AG08395 (cell line): Measurements from ENCODE around the gene RPS3.
A peak's percentile ranks its signal among the peaks of the same experiment; 100 is the strongest.
"Not testable (repeated sequence)": the region's sequence is repeated elsewhere in the genome, so short reads cannot be mapped to it uniquely, and the experiment has no call there.

Experiments used
- DNase-seq: peaks from one replicate; pipeline ENCODE4 v3.0.0; 2012; ENCODE audit warnings: mixed read lengths, low spot score

Gene RPS3

DNA sequence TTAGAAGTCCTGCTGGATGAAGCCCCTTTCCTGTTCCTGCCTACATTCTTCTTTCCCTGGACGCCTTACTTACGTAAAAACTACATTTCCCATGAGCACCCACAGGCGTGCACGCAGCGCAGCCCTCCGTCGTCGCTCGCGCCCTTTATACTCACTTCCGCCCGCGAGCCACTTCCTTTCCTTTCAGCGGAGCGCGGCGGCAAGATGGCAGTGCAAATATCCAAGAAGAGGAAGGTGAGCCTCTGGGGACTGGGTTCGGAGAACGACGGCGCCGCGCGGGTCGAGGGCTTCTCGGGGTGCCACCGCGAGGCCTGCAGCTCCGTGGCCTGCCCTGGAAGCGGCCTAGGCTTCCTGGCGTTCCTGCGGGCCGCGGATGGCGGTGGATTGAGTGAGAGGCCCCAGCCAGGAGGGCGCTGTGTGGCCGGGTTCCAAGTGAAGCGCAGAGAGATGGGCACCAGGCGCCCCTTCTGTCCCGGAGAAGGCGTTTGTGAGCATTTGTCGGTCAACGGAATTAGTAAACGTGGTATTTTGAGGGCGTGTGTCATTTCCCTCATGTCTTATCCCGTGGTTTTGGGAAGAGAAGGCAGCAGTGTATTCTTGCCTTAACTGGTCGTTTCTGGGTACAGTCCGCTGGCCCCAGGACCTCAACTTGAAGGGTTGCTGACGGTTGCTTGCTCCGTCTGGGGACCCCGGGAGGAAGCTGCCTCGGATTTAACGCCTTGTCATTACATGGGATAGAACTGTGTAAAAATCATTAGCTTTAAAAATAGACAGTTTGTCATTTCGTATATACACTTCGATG, at the start of gene RPS3:
TSS of gene RPS3 (plus strand) at position 175 of the 802 bp plus-strand sequence. CDS start at position 205, 30 bp downstream.
- peak; percentile 94 for DNase-seq

DNA sequence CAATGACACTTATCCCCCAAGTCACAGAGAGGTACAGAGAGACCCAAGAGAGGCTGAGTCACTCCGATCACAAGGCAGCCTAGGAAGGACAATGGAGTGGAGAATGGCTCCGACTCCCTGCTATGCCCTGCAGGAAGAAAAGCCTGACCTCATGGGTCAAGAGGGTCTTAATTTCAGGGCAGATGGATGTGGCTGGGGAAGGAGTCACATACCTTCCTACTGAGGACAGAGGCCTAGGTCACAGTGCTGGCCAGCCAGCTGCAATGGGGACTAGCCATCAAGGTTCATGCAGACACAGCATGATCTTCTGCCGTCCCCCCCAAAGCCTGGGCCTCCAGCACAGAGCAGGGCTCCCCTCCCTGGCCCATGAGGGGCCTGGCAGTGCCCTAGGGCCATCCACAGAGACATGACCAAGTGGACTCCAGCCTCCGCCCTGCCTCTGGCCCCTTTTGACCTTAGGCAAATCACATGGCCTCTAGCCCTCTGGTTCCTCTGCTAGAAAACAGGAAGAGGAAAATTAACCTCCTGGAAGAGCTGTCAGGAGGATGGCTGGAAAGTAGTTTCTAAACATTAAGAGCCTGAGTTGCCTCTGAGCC, 49.7 kb upstream of the RPS3 start:
- DNase-seq = no peak

DNA sequence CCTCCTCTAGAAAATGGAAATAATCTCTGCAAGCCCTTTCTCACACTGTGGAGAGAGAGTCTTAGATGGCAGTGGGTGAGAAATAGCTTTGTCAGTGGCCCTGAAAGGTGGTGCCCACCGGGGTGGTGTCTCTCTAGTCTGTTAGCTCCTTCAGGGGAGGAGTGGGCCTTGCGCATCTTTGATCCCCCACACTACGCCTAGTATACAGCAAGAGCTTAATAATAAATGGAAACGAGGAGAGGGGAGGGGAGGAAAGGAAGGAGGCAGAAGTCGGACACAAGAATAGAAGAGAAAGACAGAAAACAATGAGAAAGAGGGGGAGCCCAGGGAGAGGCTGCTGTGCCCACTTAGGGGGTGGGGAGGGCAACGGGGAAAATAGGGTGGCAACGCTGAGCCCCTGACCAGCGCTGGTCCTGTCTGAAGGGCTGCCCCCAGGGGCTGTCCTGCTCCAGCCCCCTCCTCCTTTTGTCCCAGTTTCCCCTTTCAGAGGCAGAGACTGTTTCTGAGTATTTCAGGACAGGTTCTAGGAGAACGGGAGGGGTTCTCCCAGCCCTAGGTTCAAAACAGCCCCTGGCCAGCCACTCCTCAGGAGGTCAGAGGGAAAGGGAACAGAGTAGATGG, 49.1 kb upstream of the RPS3 start:
- no peak for DNase-seq

DNA sequence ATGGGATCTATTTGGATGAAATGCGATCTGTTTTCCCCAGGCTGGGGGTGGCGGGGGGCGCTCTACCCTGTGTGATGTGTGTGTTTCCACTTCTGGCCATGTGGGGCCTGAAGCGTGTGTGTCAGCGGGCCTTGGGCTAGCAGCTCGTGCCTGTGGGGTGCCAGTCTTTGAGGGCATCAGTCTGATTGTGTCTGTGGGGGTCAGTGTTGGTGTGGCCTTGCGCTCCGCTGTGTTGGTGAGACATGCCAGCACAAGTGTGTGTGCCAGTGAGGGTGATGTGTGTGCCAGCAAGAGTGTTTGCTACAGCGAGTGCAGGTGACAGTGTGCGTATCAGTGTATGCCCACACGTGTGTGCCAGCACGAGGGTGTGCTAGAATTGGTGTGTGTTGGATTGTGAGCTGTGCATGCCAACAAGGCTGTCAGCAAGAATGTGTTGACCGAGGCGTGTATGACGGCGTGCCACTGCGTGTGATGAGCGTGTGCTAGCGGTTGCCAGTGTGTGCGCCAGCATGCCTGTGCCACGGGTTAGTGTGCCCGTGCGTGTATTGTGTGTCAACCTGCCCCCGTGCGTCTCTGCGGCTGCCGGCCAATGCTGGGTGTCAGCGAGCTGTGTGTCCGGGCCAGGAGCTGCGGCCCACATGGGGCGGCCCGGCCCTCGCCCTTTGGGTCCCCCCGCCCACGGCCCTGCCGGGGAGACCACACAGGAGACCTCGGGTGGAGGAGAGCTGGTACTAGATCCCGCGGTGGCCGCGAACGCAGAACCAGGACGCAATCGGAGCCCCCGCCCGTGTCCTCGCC, 48.4 kb upstream of the RPS3 start:
- no peak for DNase-seq

DNA sequence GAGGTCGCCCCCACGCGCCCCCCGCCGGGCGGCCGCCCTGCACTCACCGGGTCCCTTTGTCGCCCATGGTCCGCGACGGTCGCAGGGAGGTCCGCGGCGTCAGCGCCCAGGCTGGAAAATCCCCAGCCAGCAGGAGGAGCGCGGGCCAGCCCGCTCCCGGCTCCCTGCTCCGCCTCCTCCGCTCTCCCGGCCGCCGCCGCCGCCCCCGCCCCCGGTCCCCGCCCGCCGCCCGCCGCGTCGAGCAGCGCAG, 47.9 kb upstream of the RPS3 start, which contains the start of gene ARRB1:
TSS of gene ARRB1 (minus strand) at position 121 of the 250 bp plus-strand sequence. CDS start at position 67, 54 bp downstream.
- DNase-seq = peak; percentile 56

DNA sequence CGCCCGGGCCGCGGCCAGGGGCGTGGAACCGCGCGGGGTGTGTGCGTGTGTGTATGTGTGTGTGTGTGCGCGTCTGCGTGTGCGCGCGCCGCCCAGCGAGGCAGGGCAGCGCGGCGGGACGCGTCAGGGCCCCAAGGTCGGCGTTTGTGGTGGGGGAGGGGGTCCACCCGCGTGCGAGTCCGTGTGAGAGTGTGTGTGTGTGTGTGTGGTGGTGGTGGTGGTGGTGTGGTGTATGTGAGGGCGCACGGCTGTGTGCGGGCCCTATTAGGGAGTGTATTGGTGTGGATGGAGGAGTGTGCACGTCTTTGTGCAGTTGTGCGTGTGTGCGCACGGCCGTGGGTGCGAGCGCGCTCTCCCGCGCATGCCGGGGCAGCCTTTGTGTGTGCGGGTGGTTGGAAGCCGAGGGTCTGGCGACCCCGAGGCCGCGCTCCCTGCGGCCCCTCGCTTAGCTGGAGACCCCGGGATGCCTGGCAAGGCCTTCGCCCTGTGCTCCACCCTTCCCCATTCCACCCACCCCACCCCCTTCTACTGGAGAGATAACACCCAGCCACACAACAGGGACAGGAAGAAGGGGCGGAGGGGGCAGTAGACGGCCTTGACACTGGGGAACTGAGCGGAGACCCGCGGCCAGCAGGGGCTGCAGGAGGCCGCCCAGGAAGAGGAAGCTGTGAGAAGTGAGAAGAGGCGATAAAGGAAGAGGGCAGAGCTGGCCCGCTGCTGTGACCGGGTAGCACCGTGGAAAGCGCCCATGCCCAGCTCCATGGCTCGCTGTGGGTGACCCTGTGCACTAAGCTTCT, 47.3 kb upstream of the RPS3 start:
- no peak for DNase-seq

DNA sequence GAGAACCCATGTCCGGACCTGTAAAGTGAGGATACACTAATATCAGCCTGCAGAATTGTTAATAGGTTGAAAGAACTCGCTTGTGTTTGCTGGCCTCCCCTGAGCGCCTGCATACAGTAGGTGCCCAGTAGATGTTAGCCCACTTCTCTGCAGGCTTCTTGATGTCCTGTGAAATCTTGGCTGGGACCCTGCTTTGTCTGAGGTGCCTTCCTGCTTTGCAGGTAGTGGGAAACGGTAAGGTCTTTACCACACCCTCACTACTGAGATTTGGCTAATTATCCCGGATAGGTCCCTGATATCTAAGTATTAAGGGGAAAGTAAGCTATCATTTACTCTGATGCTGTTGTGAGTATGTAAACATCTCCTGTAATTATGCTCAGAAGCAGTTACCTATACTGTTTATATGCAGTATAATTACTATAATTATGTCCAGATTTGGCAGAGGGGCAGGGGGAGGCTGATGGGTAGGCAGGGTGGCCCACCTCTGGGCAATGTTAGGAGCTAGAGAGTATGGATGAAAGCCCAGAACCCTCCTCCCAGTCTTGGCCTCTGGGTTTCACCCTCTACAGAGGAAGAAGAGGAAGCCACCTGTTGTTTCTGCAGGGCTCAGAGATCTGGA, 46.6 kb upstream of the RPS3 start:
- DNase-seq = no peak

DNA sequence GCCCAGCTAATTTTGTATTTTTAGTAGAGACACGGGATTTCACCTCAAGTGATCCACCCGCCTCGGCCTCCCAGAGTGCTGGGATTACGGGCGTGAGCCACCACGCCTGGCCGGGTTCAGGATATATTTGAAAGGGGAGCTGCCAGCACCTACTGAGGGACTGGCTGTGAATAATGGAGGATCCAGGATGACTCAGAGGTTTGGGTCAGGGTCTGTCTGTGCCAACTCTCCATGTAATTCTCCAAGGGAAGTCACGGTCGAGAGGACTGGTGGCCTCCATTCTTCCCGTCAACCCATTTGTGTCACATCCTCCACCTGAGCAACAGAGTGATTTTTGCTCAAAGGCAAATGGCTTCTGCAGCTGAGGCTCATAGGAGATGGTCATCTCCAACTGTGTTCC, 44.3 kb upstream of the RPS3 start:
- no peak for DNase-seq

DNA sequence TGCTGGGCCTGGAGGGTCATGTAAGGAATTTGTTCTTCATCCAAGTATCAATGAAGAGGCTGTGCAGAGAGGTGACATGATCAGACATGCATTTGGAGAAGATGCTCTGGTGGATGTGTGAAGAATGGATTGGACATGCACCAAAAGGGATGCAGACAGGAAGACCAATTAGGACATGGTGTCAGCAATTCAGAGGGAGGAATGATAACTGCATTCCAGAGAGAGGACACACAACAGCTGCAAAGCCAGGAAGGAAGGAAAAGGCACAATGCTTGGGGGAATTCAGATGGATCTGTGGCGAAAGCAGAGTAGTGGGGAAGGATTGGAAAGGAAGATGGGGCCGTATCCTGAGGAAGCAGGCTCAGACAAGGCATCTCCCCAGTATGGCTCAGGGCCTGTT, 42.7 kb upstream of the RPS3 start:
- DNase-seq = peak; percentile 33

DNA sequence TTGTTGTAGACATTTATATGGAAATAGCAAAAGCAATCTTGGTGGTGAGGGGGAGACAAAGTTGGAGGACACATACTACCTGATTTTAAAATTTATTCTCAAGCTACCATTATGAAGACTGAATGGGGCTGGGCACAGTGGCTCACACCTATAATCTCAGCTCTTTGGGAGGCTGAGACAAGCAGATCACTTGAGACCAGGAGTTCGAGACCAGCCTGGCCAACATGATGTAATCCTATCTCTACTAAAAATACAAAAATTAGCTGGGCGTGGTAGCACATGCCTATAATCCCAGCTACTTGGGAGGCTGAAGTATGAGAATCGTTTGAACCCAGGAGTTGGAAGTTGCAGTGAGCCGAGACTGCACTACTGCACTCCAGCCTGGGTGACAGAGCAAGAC, 37.0 kb upstream of the RPS3 start:
- not testable (repeated sequence) for DNase-seq

DNA sequence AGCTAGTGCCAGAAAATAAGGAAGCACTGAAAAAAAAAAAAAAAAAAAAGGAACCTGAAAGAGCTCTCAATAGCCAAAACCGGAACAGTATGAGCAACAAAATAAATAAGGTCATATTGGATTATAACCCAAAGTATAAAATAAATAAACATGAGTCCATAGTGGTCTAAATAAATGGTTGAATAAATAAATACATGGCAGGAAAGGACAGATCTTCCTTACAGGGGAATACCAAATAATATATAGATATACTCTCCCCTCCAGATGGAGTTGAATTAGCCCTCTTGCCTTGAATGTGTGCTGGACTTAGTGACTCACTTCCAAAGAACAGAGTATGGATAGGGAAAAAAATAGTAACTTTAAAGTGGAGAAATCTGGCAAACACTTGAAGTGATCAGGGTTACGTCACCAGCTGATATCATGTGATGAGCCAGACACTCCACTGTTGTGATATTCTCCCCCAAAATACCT, 33.6 kb upstream of the RPS3 start:
- DNase-seq = peak; percentile 37

DNA sequence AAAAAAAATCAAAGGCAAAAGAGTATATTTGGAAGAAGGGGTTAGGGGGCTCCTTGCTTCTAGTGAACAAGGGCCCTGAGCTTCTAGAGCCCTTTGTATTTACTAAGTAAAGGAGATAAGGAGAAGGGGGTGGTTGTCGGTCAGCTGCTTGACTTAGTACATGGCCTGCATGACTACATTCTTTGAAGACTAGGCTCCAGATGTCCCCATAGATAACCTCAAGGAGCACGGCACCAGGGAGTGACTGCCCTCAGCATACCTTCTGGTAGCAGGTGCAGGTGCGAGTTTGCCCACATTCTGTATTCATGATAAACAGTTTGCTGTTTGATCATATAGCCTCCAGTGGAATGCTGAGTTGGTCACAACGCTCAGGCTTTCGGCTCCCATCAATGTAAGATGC, 32.5 kb upstream of the RPS3 start:
- not testable (repeated sequence) for DNase-seq

DNA sequence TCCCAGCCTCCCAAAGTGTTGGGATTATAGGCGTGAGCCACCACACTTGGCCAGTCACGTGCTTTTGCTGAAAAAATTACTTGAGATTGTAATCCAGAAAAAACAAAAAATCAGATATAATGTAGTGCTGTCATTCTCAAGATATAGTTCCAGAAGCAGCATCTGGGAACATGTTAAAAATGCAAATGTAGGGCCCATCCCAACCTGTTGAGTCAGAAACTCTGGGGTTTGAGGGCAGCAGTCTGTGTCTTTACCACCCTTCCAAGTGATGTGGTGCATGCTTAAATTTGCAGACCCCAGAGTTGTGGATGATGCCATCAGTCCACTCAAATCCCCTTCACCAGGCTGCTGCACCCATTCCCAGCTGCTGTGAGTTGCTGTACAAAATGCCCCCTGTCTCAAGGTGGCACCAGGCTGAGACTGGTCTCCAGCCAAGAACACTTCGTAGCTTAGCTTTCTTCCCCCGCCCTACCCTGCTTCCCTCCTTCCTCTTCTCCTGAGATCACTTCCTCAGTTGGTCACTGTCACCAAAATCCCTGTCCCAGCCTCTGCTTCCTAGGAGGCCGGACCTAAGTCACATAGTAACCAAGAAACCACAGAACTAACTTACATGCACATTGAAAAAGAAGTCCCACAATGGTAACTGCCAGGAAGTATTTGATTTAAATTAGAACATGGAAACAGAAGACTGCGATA, 29.6 kb upstream of the RPS3 start:
- no peak for DNase-seq

DNA sequence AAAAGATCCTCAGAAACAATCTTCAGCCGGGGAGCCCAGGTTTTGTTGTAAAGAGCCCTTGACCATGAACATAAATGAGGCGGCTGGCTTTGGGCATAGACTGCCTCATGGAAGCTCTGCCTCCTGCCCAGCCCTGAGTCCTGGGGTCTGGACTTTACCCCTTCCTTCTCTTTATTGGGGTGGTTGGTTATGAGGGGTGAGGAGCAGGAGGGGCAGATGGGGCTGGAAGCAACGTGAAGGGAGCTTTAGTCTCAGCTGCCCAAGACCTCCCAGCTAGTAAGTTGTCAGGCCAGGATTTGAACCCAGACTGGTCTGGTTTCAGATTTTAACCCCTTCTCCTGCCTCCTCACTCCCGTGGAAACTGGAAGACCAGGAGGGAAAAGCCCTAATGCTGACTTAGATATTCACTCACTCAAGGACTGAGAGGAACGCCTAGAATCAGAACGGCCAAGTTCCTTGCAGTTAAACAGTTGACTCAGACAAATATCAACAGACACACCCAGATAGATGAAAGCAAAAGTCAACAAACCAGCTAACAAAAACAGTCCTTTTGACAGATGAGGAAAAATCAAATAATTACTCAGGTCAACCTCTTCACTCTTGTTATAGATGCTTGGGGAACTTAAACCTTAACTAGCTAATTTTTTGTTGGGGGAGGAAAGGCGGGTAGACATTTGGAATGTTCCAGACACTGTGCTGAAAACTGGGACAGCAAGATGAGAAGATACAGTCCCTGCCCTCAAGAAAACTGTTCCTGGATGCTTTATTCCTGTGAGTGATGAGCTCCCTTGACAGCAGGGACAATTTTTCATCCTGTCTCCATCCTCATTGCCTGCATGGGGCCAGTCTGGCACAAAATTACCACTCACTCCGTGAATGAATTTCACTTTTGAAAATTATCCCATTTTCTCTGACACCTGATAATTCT, 27.1 kb upstream of the RPS3 start:
- no peak for DNase-seq

DNA sequence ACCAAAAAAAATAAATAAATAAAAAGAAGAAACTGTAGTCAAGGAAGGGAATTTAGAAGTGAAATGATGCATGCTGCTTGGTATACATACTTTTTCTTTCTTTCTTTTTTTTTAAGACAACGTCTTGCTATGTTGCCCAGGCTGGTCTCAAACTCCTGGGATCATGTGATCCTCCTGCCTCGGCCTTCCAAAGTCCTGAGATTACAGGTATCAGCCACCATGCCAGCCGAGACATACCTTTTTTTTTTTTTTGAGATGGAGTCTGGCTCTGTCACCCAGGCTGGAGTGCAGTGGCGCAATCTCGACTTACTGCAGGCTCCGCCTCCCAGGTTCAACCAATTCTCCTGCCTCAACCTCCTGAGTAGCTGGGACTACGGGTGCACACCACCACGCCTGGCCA, 26.1 kb upstream of the RPS3 start:
- DNase-seq = no peak

DNA sequence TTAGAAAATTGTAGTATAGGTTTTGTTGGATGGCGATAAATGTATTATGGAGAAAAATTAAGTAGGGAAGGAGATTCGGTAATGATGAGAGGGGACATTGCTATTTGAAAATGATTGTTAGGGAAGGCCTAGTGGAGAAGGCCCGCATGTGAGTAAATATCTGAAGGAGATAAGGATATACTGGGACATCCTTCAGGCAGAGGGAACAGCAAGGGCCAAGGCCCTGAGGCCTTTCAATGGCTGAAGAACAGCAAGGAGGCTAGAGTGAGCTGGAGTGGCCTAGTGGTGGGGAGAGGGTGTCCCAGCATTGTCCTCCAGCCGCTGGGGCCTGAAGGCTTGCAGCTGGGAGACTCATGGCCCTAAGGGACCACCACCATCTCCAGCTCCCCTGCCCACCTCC, 24.7 kb upstream of the RPS3 start:
- no peak for DNase-seq

DNA sequence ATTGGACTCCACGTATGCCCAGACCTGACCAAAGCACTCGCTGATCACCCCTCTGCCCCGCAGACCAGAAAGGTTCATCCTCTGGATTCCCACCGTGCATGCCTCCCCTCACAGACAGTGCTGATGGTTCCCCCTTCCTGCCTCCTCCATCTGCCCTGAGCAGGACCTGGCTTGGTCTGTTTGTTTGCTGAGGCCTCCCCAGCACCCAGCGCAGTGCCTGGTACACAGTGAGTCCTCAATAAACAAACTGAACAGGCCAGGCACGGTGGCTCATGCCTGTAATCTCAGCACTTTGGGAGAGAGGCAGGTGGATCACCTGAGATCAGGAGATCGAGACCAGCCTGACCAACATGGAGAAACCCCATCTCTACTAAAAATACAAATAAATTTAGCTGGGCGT, 23.7 kb upstream of the RPS3 start:
- no peak for DNase-seq

DNA sequence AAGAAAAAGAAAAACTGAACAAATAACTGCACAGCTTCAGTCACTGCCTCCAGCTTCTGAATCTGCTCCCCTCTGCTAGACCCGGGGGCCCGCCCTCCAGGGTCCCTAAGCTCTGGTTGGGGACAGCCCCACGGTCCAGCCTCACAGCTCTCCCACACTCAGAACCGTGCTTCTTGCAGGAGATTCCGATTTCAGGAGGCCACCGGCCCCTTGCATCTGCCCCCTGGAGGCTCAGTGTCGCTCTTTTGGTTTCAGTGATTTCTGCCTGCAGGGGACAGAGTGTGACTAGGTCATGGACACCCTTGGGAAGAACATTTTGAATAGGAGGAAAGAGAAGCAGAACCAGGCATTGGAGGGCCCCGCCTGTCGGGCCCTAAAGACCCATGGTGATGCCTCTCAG, 23.1 kb upstream of the RPS3 start:
- no peak for DNase-seq

DNA sequence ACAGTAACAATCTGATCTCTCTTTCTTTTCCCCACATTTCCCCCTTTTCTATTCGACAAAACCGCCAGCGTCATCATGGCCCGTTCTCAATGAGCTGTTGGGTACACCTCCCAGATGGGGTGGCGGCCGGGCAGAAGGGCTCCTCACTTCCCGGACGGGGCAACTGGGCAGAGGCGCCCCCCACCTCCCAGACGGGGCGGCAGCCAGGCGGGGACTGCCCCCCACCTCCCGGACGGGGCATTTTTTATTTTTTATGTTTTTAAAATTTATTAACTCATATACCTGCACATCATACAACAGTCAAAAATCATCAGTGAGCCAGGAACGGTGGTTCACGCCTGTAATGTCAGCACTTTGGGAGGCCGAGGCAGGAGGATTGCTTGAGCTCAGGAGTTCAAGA, 20.5 kb upstream of the RPS3 start:
- DNase-seq = not testable (repeated sequence)

DNA sequence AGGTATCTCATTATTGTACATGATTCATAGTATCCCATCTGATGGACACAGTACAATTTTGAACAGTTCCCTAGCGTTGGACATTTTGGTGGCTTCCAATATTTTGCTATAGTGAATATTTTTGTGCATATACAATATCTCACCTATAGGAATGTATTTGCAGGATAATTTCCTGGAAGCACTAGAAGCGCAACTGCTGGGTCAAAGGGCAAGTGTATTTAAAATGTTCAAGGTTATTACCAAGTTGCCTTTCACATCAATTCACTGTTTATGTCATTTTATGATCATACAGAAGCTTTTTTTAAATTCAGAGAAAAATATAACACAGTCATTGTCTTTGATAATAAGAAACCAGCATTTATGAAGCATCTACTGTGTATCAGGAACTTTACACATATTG, 19.1 kb upstream of the RPS3 start:
- DNase-seq = no peak
